Kidney tubule cell (primary cell): ENCODE data around the gene CREBL2.
A peak's percentile ranks its signal among the peaks of the same experiment; 100 is the strongest.
"Not testable (repeated sequence)": the region's sequence is repeated elsewhere in the genome, so short reads cannot be mapped to it uniquely, and the experiment has no call there.

Source experiments
- DNase-seq: peaks from one replicate; pipeline ENCODE4 v3.0.0-alpha.2; 2018; ENCODE audit warnings: low spot score

Gene CREBL2

GRCh38 chr12:12611512-12612306, at the start of gene CREBL2:
Gene CREBL2 (plus strand): TSS chr12:12611876. CDS start chr12:12612173, 297 bp downstream.
- peak; percentile 95 for DNase-seq

- DNase-seq = peak; percentile 33
These were observed 49.6 kb upstream of the CREBL2 start for GRCh38 chr12:12562016-12562483.

- DNase-seq = peak; percentile 98
These were observed 49.0 kb upstream of the CREBL2 start, which contains the start of gene DUSP16 for GRCh38 chr12:12562585-12563261. Gene DUSP16 (minus strand): TSS chr12:12562863. CDS start chr12:12521098, 41,765 bp downstream.

- DNase-seq = peak; percentile 69
These were observed 48.3 kb upstream of the CREBL2 start for GRCh38 chr12:12563290-12563928.

GRCh38 chr12:12564911-12565310, 46.8 kb upstream of the CREBL2 start:
- peak; percentile 28 for DNase-seq

- not testable (repeated sequence) for DNase-seq
These were observed 45.7 kb upstream of the CREBL2 start for GRCh38 chr12:12565971-12566370.

GRCh38 chr12:12572659-12573058, 39.0 kb upstream of the CREBL2 start:
- DNase-seq = no peak

GRCh38 chr12:12577786-12578185, 33.9 kb upstream of the CREBL2 start:
- peak; percentile 40 for DNase-seq

- not testable (repeated sequence) for DNase-seq
These were observed 31.0 kb upstream of the CREBL2 start for GRCh38 chr12:12580716-12581115.

GRCh38 chr12:12582193-12582881, 29.3 kb upstream of the CREBL2 start:
- no peak for DNase-seq

GRCh38 chr12:12582895-12583303, 28.8 kb upstream of the CREBL2 start:
- peak; percentile 47 for DNase-seq

GRCh38 chr12:12583510-12584178, 28.0 kb upstream of the CREBL2 start:
- DNase-seq = no peak

- DNase-seq = peak; percentile 26
These were observed 26.4 kb upstream of the CREBL2 start for GRCh38 chr12:12585115-12585863.

GRCh38 chr12:12586879-12587675, 24.6 kb upstream of the CREBL2 start:
- no peak for DNase-seq

GRCh38 chr12:12587878-12588277, 23.8 kb upstream of the CREBL2 start:
- no peak for DNase-seq

- DNase-seq = not testable (repeated sequence)
These were observed 23.2 kb upstream of the CREBL2 start for GRCh38 chr12:12588436-12588835.

- no peak for DNase-seq
These were observed 20.7 kb upstream of the CREBL2 start for GRCh38 chr12:12590961-12591360.

- DNase-seq = peak; percentile 82
These were observed 18.7 kb upstream of the CREBL2 start for GRCh38 chr12:12592930-12593329.

GRCh38 chr12:12595929-12596328, 15.7 kb upstream of the CREBL2 start:
- DNase-seq = not testable (repeated sequence)

- not testable (repeated sequence) for DNase-seq
These were observed 15.1 kb upstream of the CREBL2 start for GRCh38 chr12:12596598-12596997.
